ENCODE results near the gene RIMS4.
A peak's percentile ranks its signal among the peaks of the same experiment; 100 is the strongest.

Gene RIMS4

GRCh38 chr20:44739942-44740341 lies 70.4 kb downstream of the RIMS4 start:
- Histone ChIP-seq H3K18ac (ENCODE audit: low read length) (no peak overlapping the region), H3K23ac (ENCODE audit: low read length) (no peak overlapping the region), H2BK12ac (ENCODE audit: low read length) (no peak overlapping the region), H2BK5ac (ENCODE audit: low read depth, low read length, poor library complexity) (no peak overlapping the region), H3K9me3 (ENCODE audit: insufficient read depth, low read depth, low read length) (peaks cover 3% of the 10 kb centered on the region), H4K91ac (ENCODE audit: low read depth, low read length) (no peak overlapping the region), H4K12ac (ENCODE audit: low read depth, low read length) (no peak overlapping the region), H3K4me2 (ENCODE audit: low read length) (no peak overlapping the region), H4K8ac (ENCODE audit: low read depth, low read length) (no peak overlapping the region), H3K79me2 (ENCODE audit: control insufficient read depth, insufficient read depth, low read length, poor library complexity) (no peaks in the 10 kb centered on the region), H3K14ac (ENCODE audit: low read length) (no peak overlapping the region), H2AK5ac (ENCODE audit: low read length) (no peak overlapping the region), H3K9ac (ENCODE audit: low read length) (no peak overlapping the region), H3K79me1 (ENCODE audit: low read length) (no peaks in the 10 kb centered on the region), H3K36me3 (ENCODE audit: control insufficient read depth in 1 of 2, insufficient read depth in 2 of 2, low read length in 2 of 2) (no peaks in the 10 kb centered on the region), H3K4ac (ENCODE audit: low read depth, low read length) (no peak overlapping the region), H3K27me3 (ENCODE audit: insufficient read depth, low read length) (peaks cover 5% of the 10 kb centered on the region), H3K4me1 (ENCODE audit: control insufficient read depth in 1 of 2, insufficient read depth in 2 of 2, low read length in 2 of 2) (no peaks in the 10 kb centered on the region), H2AFZ (ENCODE audit: insufficient read depth, low read length, poor library complexity) (no peak overlapping the region), H3K4me3 (ENCODE audit: low read depth, low read length) (no peak overlapping the region), H2BK120ac (ENCODE audit: insufficient read depth, low read length, poor library complexity) (no peak overlapping the region), H3K27ac (ENCODE audit: low read depth, low read length) (no peak overlapping the region)
- WGBS (ENCODE audit: extremely low coverage, insufficient coverage, insufficient read length), result no CpG with 5 or more reads among the region's 2 CpGs
- no peak for DNase-seq

GRCh38 chr20:44738813-44739477 lies 71.4 kb downstream of the RIMS4 start:
- no peaks in the 10 kb centered on the region for H3K27me3 ChIP-seq (ENCODE audit: insufficient read depth, low read length)

GRCh38 chr20:44737116-44737515 lies 73.2 kb downstream of the RIMS4 start:
- DNase-seq, result no peak
- H3K36me3 ChIP-seq (ENCODE audit: control insufficient read depth in 1 of 2, insufficient read depth in 2 of 2, low read length in 2 of 2), result no peaks in the 10 kb centered on the region
- no peaks in the 10 kb centered on the region for H3K79me2 ChIP-seq (ENCODE audit: control insufficient read depth, insufficient read depth, low read length, poor library complexity)
- H3K27me3 ChIP-seq (ENCODE audit: insufficient read depth, low read length), result no peaks in the 10 kb centered on the region
- H3K4me1 ChIP-seq (ENCODE audit: control insufficient read depth in 1 of 2, insufficient read depth in 2 of 2, low read length in 2 of 2), result peaks cover 0 to 2% of the 10 kb centered on the region in 2 experiments
- H4K8ac ChIP-seq (ENCODE audit: low read depth, low read length), result peak overlapping the region; percentile 13
- no peak overlapping the region for H3K4me2 ChIP-seq (ENCODE audit: low read length)
- no peak overlapping the region for H3K9ac ChIP-seq (ENCODE audit: low read length)
- no peak overlapping the region for H2BK12ac ChIP-seq (ENCODE audit: low read length)
- no peak overlapping the region for H3K18ac ChIP-seq (ENCODE audit: low read length)
- H4K91ac ChIP-seq (ENCODE audit: low read depth, low read length), result no peak overlapping the region
- no peak overlapping the region for H3K4me3 ChIP-seq (ENCODE audit: low read depth, low read length)
- no peak overlapping the region for H3K14ac ChIP-seq (ENCODE audit: low read length)
- H2AK5ac ChIP-seq (ENCODE audit: low read length), result no peak overlapping the region
- no peak overlapping the region for H3K23ac ChIP-seq (ENCODE audit: low read length)
- no CpG with 5 or more reads among the region's 4 CpGs for WGBS (ENCODE audit: extremely low coverage, insufficient coverage, insufficient read length)
- H3K79me1 ChIP-seq (ENCODE audit: low read length), result no peaks in the 10 kb centered on the region
- H3K4ac ChIP-seq (ENCODE audit: low read depth, low read length), result no peak overlapping the region
- no peak overlapping the region for H4K12ac ChIP-seq (ENCODE audit: low read depth, low read length)
- no peak overlapping the region for H2AFZ ChIP-seq (ENCODE audit: insufficient read depth, low read length, poor library complexity)
- H2BK120ac ChIP-seq (ENCODE audit: insufficient read depth, low read length, poor library complexity), result no peak overlapping the region
- H3K9me3 ChIP-seq (ENCODE audit: insufficient read depth, low read depth, low read length), result peaks cover 3% of the 10 kb centered on the region
- H2BK5ac ChIP-seq (ENCODE audit: low read depth, low read length, poor library complexity), result no peak overlapping the region
- no peak overlapping the region for H3K27ac ChIP-seq (ENCODE audit: low read depth, low read length)

More at GRCh38 chr20:44738813-44739477, 71.4 kb downstream of the RIMS4 start:
- WGBS (ENCODE audit: extremely low coverage, insufficient coverage, insufficient read length), result no CpG with 5 or more reads among the region's 7 CpGs
- Histone ChIP-seq H3K79me2 (ENCODE audit: control insufficient read depth, insufficient read depth, low read length, poor library complexity) (no peaks in the 10 kb centered on the region), H3K23ac (ENCODE audit: low read length) (no peak overlapping the region), H2BK5ac (ENCODE audit: low read depth, low read length, poor library complexity) (no peak overlapping the region), H3K14ac (ENCODE audit: low read length) (no peak overlapping the region), H3K9me3 (ENCODE audit: insufficient read depth, low read depth, low read length) (peaks cover 3% of the 10 kb centered on the region), H2BK120ac (ENCODE audit: insufficient read depth, low read length, poor library complexity) (no peak overlapping the region), H3K4me3 (ENCODE audit: low read depth, low read length) (no peak overlapping the region), H3K79me1 (ENCODE audit: low read length) (no peaks in the 10 kb centered on the region), H3K27ac (ENCODE audit: low read depth, low read length) (no peak overlapping the region), H4K8ac (ENCODE audit: low read depth, low read length) (no peak overlapping the region), H3K18ac (ENCODE audit: low read length) (no peak overlapping the region), H3K4me2 (ENCODE audit: low read length) (no peak overlapping the region), H4K91ac (ENCODE audit: low read depth, low read length) (no peak overlapping the region), H2AFZ (ENCODE audit: insufficient read depth, low read length, poor library complexity) (no peak overlapping the region), H4K12ac (ENCODE audit: low read depth, low read length) (no peak overlapping the region), H3K4ac (ENCODE audit: low read depth, low read length) (no peak overlapping the region), H3K4me1 (ENCODE audit: control insufficient read depth in 1 of 2, insufficient read depth in 2 of 2, low read length in 2 of 2) (no peaks in the 10 kb centered on the region), H2BK12ac (ENCODE audit: low read length) (no peak overlapping the region), H2AK5ac (ENCODE audit: low read length) (no peak overlapping the region), H3K9ac (ENCODE audit: low read length) (no peak overlapping the region), H3K36me3 (ENCODE audit: control insufficient read depth in 1 of 2, insufficient read depth in 2 of 2, low read length in 2 of 2) (no peaks in the 10 kb centered on the region)
- peak; percentile 66 to 81 for DNase-seq

- H2BK120ac ChIP-seq (ENCODE audit: insufficient read depth, low read length, poor library complexity), result no peak overlapping the region
- H3K27me3 ChIP-seq (ENCODE audit: insufficient read depth, low read length), result no peaks in the 10 kb centered on the region
- H3K4me1 ChIP-seq (ENCODE audit: control insufficient read depth in 1 of 2, insufficient read depth in 2 of 2, low read length in 2 of 2), result peaks cover 0 to 2% of the 10 kb centered on the region in 2 experiments
- peak; percentile 65 to 85 for DNase-seq
- no peak overlapping the region for H3K23ac ChIP-seq (ENCODE audit: low read length)
- WGBS (ENCODE audit: extremely low coverage, insufficient coverage, insufficient read length), result no CpG with 5 or more reads among the region's 6 CpGs
- H3K9ac ChIP-seq (ENCODE audit: low read length), result no peak overlapping the region
- no peak overlapping the region for H3K18ac ChIP-seq (ENCODE audit: low read length)
- peak overlapping the region; percentile 30 for H4K8ac ChIP-seq (ENCODE audit: low read depth, low read length)
- no peak overlapping the region for H2BK5ac ChIP-seq (ENCODE audit: low read depth, low read length, poor library complexity)
- H3K79me1 ChIP-seq (ENCODE audit: low read length), result no peaks in the 10 kb centered on the region
- H3K4me3 ChIP-seq (ENCODE audit: low read depth, low read length), result no peak overlapping the region
- H3K14ac ChIP-seq (ENCODE audit: low read length), result no peak overlapping the region
- peak overlapping the region; percentile 0 for H4K12ac ChIP-seq (ENCODE audit: low read depth, low read length)
- H3K36me3 ChIP-seq (ENCODE audit: control insufficient read depth in 1 of 2, insufficient read depth in 2 of 2, low read length in 2 of 2), result no peaks in the 10 kb centered on the region
- no peak overlapping the region for H2AK5ac ChIP-seq (ENCODE audit: low read length)
- H3K4ac ChIP-seq (ENCODE audit: low read depth, low read length), result no peak overlapping the region
- peak overlapping the region; percentile 4 for H4K91ac ChIP-seq (ENCODE audit: low read depth, low read length)
- no peak overlapping the region for H2BK12ac ChIP-seq (ENCODE audit: low read length)
- H3K9me3 ChIP-seq (ENCODE audit: insufficient read depth, low read depth, low read length), result peaks cover 3% of the 10 kb centered on the region
- no peaks in the 10 kb centered on the region for H3K79me2 ChIP-seq (ENCODE audit: control insufficient read depth, insufficient read depth, low read length, poor library complexity)
- H2AFZ ChIP-seq (ENCODE audit: insufficient read depth, low read length, poor library complexity), result no peak overlapping the region
- H3K27ac ChIP-seq (ENCODE audit: low read depth, low read length), result no peak overlapping the region
- no peak overlapping the region for H3K4me2 ChIP-seq (ENCODE audit: low read length)
Measured at GRCh38 chr20:44736170-44737021, 74.0 kb downstream of the RIMS4 start.

All from trophoblast cell (in vitro differentiated cells and primary cell).